ENCODE measurements around the gene FUT8.

The FUT8 gene

GRCh38 chr14:65496178-65496993, 83.9 kb downstream of the FUT8 start:
- no peak for DNase-seq

GRCh38 chr14:65499138-65499537, 86.6 kb downstream of the FUT8 start:
- DNase-seq, result no peak

GRCh38 chr14:65500075-65500474, 87.5 kb downstream of the FUT8 start:
- no peak for DNase-seq

GRCh38 chr14:65501328-65501727, 88.8 kb downstream of the FUT8 start:
- DNase-seq, result no peak

- no peak for DNase-seq
Observed at GRCh38 chr14:65502676-65503124, 90.2 kb downstream of the FUT8 start.

GRCh38 chr14:65503771-65504170, 91.2 kb downstream of the FUT8 start:
- no peak for DNase-seq

GRCh38 chr14:65506801-65507200, 94.3 kb downstream of the FUT8 start:
- DNase-seq, result no peak

- no peak for DNase-seq
Observed at GRCh38 chr14:65509842-65510241, 97.3 kb downstream of the FUT8 start.

GRCh38 chr14:65513671-65514070, 101.1 kb downstream of the FUT8 start:
- no peak for DNase-seq

GRCh38 chr14:65517635-65518542, 105.4 kb downstream of the FUT8 start:
- DNase-seq, result no peak

- no peak for DNase-seq
Observed at GRCh38 chr14:65528069-65528468, 115.5 kb downstream of the FUT8 start.

GRCh38 chr14:65531148-65531547, 118.6 kb downstream of the FUT8 start:
- no peak for DNase-seq

- DNase-seq, result no peak
Observed at GRCh38 chr14:65533736-65534404, 121.3 kb downstream of the FUT8 start.

- DNase-seq, result no peak
Observed at GRCh38 chr14:65536781-65537423, 124.4 kb downstream of the FUT8 start.

- DNase-seq, result no peak
Observed at GRCh38 chr14:65548878-65549277, 136.3 kb downstream of the FUT8 start.

GRCh38 chr14:65549429-65549828, 136.9 kb downstream of the FUT8 start:
- no peak for DNase-seq

- DNase-seq, result no peak
Observed at GRCh38 chr14:65550779-65551643, 138.5 kb downstream of the FUT8 start.

GRCh38 chr14:65552724-65553123, 140.2 kb downstream of the FUT8 start:
- DNase-seq, result no peak

GRCh38 chr14:65554837-65555236, 142.3 kb downstream of the FUT8 start:
- DNase-seq, result no peak

GRCh38 chr14:65555358-65555757, 142.8 kb downstream of the FUT8 start:
- no peak for DNase-seq

- no peak for DNase-seq
Observed at GRCh38 chr14:65558363-65558762, 145.8 kb downstream of the FUT8 start.
